Epithelial cell of proximal tubule (primary cell): ENCODE results near the gene GNG3. TPM values are rescaled to one million over a fixed set of nuclear protein-coding genes. Genes with fewer than 3 reads are reported as not detected.
"Not testable (repeated sequence)": the region's sequence is repeated elsewhere in the genome, so short reads cannot be mapped to it uniquely, and the experiment has no call there.

Source experiments
- DNase-seq: peaks from one replicate; pipeline ENCODE4 v3.0.0-alpha.2; 2011; ENCODE audit warnings: low read depth
- H3K4me3 ChIP-seq: 2 replicates; pipeline ENCODE4 v1.5.1; 2011; ENCODE audit warnings: low read depth, mild to moderate bottlenecking, low read length
- CTCF ChIP-seq: conservative IDR thresholded peaks from 2 replicates; pipeline ENCODE4 v1.5.1; 2012; ENCODE audit warnings: low read depth, mild to moderate bottlenecking, low read length
- total RNA-seq: library from RNA; depleted of rRNA; stranded (reverse); fragments of >200 nt; gene quantifications from 2 replicates; pipeline ENCODE4 v1.2.3, GENCODE V29; 2015

The GNG3 gene
- total RNA-seq, 1 donor from 2014 or later: not detected

DNA sequence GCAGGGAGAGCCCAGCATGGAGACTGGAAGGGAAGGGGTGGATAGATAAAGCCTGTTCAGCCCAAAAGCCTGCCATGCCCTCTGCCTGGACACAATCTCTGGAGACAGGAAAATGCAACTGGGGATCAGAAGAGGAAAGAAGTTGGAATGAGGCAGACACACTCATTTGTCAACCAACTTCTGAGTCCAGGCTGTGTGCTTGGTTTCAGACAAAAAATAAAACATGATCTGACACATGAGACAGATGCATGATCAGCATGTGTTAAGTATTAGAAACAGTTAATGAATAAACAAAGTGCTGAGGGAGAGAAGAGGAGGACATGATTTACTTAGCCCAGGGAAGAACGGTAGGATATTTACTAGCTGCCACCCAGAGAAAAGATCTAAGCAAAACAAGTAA lies 19.0 kb upstream of the GNG3 start:
- no peak overlapping the region for H3K4me3 ChIP-seq
- DNase-seq: no peak
- TF ChIP-seq CTCF: no peak

- no peak for DNase-seq
- no peak for TF ChIP-seq CTCF
- H3K4me3 ChIP-seq: no peak within 1 kb of the TSS
These were observed 17.9 kb upstream of the GNG3 start, which contains the start of gene LRRN4CL for GRCh38 chr11:62689421-62690183. Gene LRRN4CL, minus strand, starts transcription at chr11:62689530. Its CDS starts 1,022 bp downstream, at chr11:62688508.

- DNase-seq, H3K4me3 ChIP-seq: not testable (repeated sequence)
These were observed 13.9 kb upstream of the GNG3 start for GRCh38 chr11:62693624-62694023.

DNA sequence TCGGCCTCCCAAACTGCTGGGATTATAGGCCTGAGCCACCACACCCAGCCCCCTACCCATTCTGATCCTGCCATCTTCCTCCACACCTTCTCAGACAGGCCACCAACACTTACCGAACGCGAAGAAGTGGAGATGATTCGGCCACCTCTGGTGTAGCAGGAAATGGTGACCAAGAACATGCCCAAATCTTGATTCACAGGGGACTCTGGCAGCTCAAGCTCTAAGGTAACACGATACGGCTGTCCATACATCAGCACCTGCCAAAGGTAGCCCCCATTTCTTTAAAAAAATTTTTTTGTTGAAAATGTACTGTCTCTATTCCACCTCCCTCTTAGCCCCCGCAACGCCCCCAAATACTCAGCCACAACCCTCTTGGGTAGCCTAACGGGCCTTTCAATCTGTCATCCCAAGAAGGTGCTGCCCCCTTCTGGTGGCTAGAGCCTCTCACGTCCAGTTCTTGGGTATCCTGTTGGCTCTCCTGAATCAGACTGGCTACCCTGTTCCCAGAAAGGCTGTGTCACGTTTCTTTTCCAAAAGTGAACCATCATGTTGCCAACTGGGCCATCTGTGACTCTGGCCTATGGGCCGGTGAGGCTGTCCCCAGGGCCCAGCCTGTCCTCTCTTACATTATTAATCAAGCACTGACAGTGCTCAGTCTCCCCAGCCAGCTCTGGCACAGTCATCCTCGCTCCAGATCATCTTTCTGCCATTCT lies 12.9 kb upstream of the GNG3 start:
- DNase-seq: no peak
- H3K4me3 ChIP-seq: no peak overlapping the region
- peak; percentile 84 for TF ChIP-seq CTCF

DNA sequence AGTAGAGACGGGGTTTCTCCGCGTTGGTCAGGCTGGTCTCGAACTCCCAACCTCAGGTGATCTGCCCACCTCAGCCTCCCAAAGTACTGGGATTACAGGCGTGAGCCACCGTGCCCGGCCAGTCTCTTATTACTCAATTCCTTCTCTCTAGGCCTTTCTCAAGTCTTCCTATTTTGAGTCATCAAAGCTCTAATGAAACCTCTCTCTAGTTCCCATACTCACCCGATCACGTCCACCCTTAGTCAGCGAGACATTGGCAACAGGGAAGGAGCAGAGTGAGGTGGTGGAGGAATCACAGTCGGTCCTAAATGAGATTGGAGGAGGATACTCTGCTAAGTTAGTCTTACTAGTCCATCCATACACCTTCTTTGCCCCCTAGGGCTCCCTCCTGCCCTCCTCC lies 5.2 kb upstream of the GNG3 start:
- no peak for TF ChIP-seq CTCF
- no peak for DNase-seq
- no peak overlapping the region for H3K4me3 ChIP-seq

DNA sequence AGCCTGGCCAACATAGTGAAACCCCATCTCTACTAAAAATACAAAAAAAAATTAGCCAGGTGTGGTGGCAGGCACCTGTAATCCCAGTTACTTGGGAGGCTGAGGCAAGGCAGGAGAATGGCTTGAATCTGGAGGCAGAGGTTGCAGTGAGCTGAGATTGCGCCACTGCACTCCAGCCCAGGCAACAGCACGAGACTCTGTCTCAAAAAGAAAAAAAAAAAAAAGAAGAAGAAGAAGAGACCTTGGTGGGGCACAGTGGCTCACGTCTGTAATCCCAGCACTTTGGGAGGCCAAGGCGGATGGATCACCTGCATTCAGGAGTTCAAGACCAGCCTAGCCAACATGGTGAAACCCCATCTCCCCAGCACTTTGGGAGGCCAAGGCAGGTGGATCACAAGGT lies 3.6 kb upstream of the GNG3 start:
- not testable (repeated sequence) for H3K4me3 ChIP-seq, DNase-seq

DNA sequence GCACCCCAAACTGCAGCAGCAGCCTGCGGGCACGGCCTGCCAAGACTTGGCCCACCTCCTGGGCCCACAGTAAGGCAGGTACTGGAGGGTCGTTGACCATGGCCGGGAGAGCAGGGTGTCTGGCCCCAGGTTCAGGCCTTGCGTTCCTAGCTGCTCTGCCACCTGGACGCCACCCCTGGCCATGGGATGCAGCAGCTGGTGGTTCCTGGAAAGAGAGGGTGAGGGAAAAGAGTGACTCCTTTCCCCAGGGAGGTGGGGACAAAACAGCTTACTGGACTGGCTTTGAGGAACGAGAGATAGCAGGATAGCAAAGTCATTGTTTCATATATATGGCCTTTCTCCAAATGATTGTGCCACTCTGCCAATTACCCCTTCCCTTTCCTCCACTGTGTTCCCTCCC lies 2.1 kb upstream of the GNG3 start:
- DNase-seq: no peak

More for the DNA sequence above, 2.1 kb upstream of the GNG3 start:
- peak; percentile 20 for TF ChIP-seq CTCF
- H3K4me3 ChIP-seq: peak overlapping the region; percentile 77
